ENCODE data around the gene CNOT2.

The CNOT2 gene

GRCh38 chr12:70242695-70243509, at the start of gene CNOT2:
TSS of gene CNOT2 (plus strand) at chr12:70243433. CDS start at chr12:70278227, 34,794 bp downstream.
- H3K27ac Mint-ChIP-seq, result peak within 1 kb of the TSS; percentile 99
- H3K36me3 Mint-ChIP-seq (ENCODE audit: low read depth), result peaks cover 48% of the 10 kb centered on the region
- H3K27me3 Mint-ChIP-seq (ENCODE audit: low read depth), result no peaks in the 10 kb centered on the region
- peak; percentile 88 for DNase-seq (ENCODE audit: low spot score)
- H3K4me3 Mint-ChIP-seq, result peak within 1 kb of the TSS; percentile 99
- no peaks in the 10 kb centered on the region for H3K9me3 Mint-ChIP-seq
- H3K4me1 Mint-ChIP-seq (ENCODE audit: low read depth), result peaks cover 44% of the 10 kb centered on the region

- H3K4me1 Mint-ChIP-seq (ENCODE audit: low read depth), result no peaks in the 10 kb centered on the region
- H3K27me3 Mint-ChIP-seq (ENCODE audit: low read depth), result peaks cover 2% of the 10 kb centered on the region
- no peaks in the 10 kb centered on the region for H3K36me3 Mint-ChIP-seq (ENCODE audit: low read depth)
- H3K4me3 Mint-ChIP-seq, result no peak overlapping the region
- DNase-seq (ENCODE audit: low spot score), result no peak
- no peak overlapping the region for H3K27ac Mint-ChIP-seq
- no peaks in the 10 kb centered on the region for H3K9me3 Mint-ChIP-seq
Measured at GRCh38 chr12:70194076-70194475, 49.2 kb upstream of the CNOT2 start.

- no peaks in the 10 kb centered on the region for H3K9me3 Mint-ChIP-seq
- no peaks in the 10 kb centered on the region for H3K27me3 Mint-ChIP-seq (ENCODE audit: low read depth)
- no peak overlapping the region for H3K4me3 Mint-ChIP-seq
- H3K27ac Mint-ChIP-seq, result no peak overlapping the region
- H3K4me1 Mint-ChIP-seq (ENCODE audit: low read depth), result no peaks in the 10 kb centered on the region
- H3K36me3 Mint-ChIP-seq (ENCODE audit: low read depth), result no peaks in the 10 kb centered on the region
- no peak for DNase-seq (ENCODE audit: low spot score)
Measured at GRCh38 chr12:70196811-70197281, 46.4 kb upstream of the CNOT2 start.

GRCh38 chr12:70197345-70197744, 45.9 kb upstream of the CNOT2 start:
- H3K36me3 Mint-ChIP-seq (ENCODE audit: low read depth), result no peaks in the 10 kb centered on the region
- H3K27ac Mint-ChIP-seq, result no peak overlapping the region
- no peaks in the 10 kb centered on the region for H3K4me1 Mint-ChIP-seq (ENCODE audit: low read depth)
- no peak overlapping the region for H3K4me3 Mint-ChIP-seq
- H3K9me3 Mint-ChIP-seq, result no peaks in the 10 kb centered on the region
- no peak for DNase-seq (ENCODE audit: low spot score)
- H3K27me3 Mint-ChIP-seq (ENCODE audit: low read depth), result no peaks in the 10 kb centered on the region

GRCh38 chr12:70213707-70214106, 29.5 kb upstream of the CNOT2 start:
- H3K4me3 Mint-ChIP-seq, result no peak overlapping the region
- peaks cover 2% of the 10 kb centered on the region for H3K36me3 Mint-ChIP-seq (ENCODE audit: low read depth)
- no peaks in the 10 kb centered on the region for H3K4me1 Mint-ChIP-seq (ENCODE audit: low read depth)
- H3K9me3 Mint-ChIP-seq, result peaks cover 51% of the 10 kb centered on the region
- H3K27ac Mint-ChIP-seq, result no peak overlapping the region
- no peak for DNase-seq (ENCODE audit: low spot score)
- no peaks in the 10 kb centered on the region for H3K27me3 Mint-ChIP-seq (ENCODE audit: low read depth)

- Mint-ChIP-seq H3K36me3 (ENCODE audit: low read depth) (peaks cover 2% of the 10 kb centered on the region), H3K4me3 (no peak overlapping the region), H3K27me3 (ENCODE audit: low read depth) (no peaks in the 10 kb centered on the region), H3K9me3 (peaks cover 38% of the 10 kb centered on the region), H3K27ac (no peak overlapping the region), H3K4me1 (ENCODE audit: low read depth) (no peaks in the 10 kb centered on the region)
- DNase-seq (ENCODE audit: low spot score), result no peak
Measured at GRCh38 chr12:70214972-70215617, 28.1 kb upstream of the CNOT2 start.

GRCh38 chr12:70217416-70217815, 25.8 kb upstream of the CNOT2 start:
- Mint-ChIP-seq H3K36me3 (ENCODE audit: low read depth) (peaks cover 2% of the 10 kb centered on the region), H3K27me3 (ENCODE audit: low read depth) (no peaks in the 10 kb centered on the region), H3K4me3 (no peak overlapping the region), H3K9me3 (peaks cover 19% of the 10 kb centered on the region), H3K4me1 (ENCODE audit: low read depth) (no peaks in the 10 kb centered on the region), H3K27ac (no peak overlapping the region)
- no peak for DNase-seq (ENCODE audit: low spot score)

GRCh38 chr12:70221626-70222025, 21.6 kb upstream of the CNOT2 start:
- no peak overlapping the region for H3K27ac Mint-ChIP-seq
- H3K36me3 Mint-ChIP-seq (ENCODE audit: low read depth), result no peaks in the 10 kb centered on the region
- H3K4me1 Mint-ChIP-seq (ENCODE audit: low read depth), result no peaks in the 10 kb centered on the region
- H3K4me3 Mint-ChIP-seq, result no peak overlapping the region
- H3K9me3 Mint-ChIP-seq, result no peaks in the 10 kb centered on the region
- H3K27me3 Mint-ChIP-seq (ENCODE audit: low read depth), result no peaks in the 10 kb centered on the region
- no peak for DNase-seq (ENCODE audit: low spot score)

GRCh38 chr12:70227911-70228310, 15.3 kb upstream of the CNOT2 start:
- Mint-ChIP-seq H3K9me3 (no peaks in the 10 kb centered on the region), H3K4me3 (no peak overlapping the region), H3K36me3 (ENCODE audit: low read depth) (no peaks in the 10 kb centered on the region), H3K27ac (no peak overlapping the region), H3K4me1 (ENCODE audit: low read depth) (no peaks in the 10 kb centered on the region), H3K27me3 (ENCODE audit: low read depth) (no peaks in the 10 kb centered on the region)
- DNase-seq (ENCODE audit: low spot score), result no peak

GRCh38 chr12:70230934-70231606, 12.2 kb upstream of the CNOT2 start:
- Mint-ChIP-seq H3K9me3 (peaks cover 4% of the 10 kb centered on the region), H3K36me3 (ENCODE audit: low read depth) (peaks cover 4% of the 10 kb centered on the region), H3K4me1 (ENCODE audit: low read depth) (no peaks in the 10 kb centered on the region), H3K27me3 (ENCODE audit: low read depth) (no peaks in the 10 kb centered on the region), H3K4me3 (no peak overlapping the region), H3K27ac (no peak overlapping the region)
- DNase-seq (ENCODE audit: low spot score), result no peak

GRCh38 chr12:70236990-70237389, 6.2 kb upstream of the CNOT2 start:
- H3K4me1 Mint-ChIP-seq (ENCODE audit: low read depth), result peaks cover 20% of the 10 kb centered on the region

GRCh38 chr12:70240673-70241072, 2.6 kb upstream of the CNOT2 start:
- peaks cover 3% of the 10 kb centered on the region for H3K9me3 Mint-ChIP-seq
- peaks cover 36% of the 10 kb centered on the region for H3K4me1 Mint-ChIP-seq (ENCODE audit: low read depth)
- peak overlapping the region; percentile 67 for H3K4me3 Mint-ChIP-seq

More at GRCh38 chr12:70236990-70237389, 6.2 kb upstream of the CNOT2 start:
- DNase-seq (ENCODE audit: low spot score), result no peak
- Mint-ChIP-seq H3K27ac (no peak overlapping the region), H3K36me3 (ENCODE audit: low read depth) (peaks cover 46% of the 10 kb centered on the region), H3K9me3 (peaks cover 8% of the 10 kb centered on the region), H3K27me3 (ENCODE audit: low read depth) (no peaks in the 10 kb centered on the region), H3K4me3 (no peak overlapping the region)

GRCh38 chr12:70241845-70242244, 1.4 kb upstream of the CNOT2 start:
- Mint-ChIP-seq H3K27me3 (ENCODE audit: low read depth) (no peaks in the 10 kb centered on the region), H3K27ac (peak overlapping the region; percentile 99), H3K4me3 (peak overlapping the region; percentile 99), H3K9me3 (no peaks in the 10 kb centered on the region), H3K36me3 (ENCODE audit: low read depth) (peaks cover 54% of the 10 kb centered on the region), H3K4me1 (ENCODE audit: low read depth) (peaks cover 41% of the 10 kb centered on the region)
- DNase-seq (ENCODE audit: low spot score), result no peak

More at GRCh38 chr12:70240673-70241072, 2.6 kb upstream of the CNOT2 start:
- peak overlapping the region; percentile 46 for H3K27ac Mint-ChIP-seq
- peaks cover 59% of the 10 kb centered on the region for H3K36me3 Mint-ChIP-seq (ENCODE audit: low read depth)
- DNase-seq (ENCODE audit: low spot score), result no peak
- H3K27me3 Mint-ChIP-seq (ENCODE audit: low read depth), result no peaks in the 10 kb centered on the region
